ENCODE measurements around the gene KCNA10.

The KCNA10 gene

DNA sequence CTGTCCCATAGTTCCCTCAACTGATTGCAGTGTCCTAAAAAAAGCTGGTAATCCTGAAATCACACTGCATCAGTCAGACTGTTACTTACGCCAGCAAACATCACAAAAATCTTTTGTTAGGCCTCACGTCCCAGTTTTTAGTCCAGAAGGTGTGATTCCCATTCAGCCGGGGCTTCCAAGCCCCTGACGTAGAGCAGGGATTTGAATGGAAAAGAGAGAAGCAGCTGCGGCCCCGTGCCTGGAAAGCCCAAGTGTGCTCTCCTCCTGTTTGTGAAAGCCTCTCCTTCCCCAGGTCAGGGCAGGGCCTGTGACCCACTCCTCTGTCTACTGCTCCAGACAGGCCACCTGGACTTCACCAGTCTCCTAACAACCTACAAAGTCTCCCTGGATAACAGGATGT, 20.7 kb downstream of the KCNA10 start:
- no peak for DNase-seq (ENCODE audit: low spot score)

DNA sequence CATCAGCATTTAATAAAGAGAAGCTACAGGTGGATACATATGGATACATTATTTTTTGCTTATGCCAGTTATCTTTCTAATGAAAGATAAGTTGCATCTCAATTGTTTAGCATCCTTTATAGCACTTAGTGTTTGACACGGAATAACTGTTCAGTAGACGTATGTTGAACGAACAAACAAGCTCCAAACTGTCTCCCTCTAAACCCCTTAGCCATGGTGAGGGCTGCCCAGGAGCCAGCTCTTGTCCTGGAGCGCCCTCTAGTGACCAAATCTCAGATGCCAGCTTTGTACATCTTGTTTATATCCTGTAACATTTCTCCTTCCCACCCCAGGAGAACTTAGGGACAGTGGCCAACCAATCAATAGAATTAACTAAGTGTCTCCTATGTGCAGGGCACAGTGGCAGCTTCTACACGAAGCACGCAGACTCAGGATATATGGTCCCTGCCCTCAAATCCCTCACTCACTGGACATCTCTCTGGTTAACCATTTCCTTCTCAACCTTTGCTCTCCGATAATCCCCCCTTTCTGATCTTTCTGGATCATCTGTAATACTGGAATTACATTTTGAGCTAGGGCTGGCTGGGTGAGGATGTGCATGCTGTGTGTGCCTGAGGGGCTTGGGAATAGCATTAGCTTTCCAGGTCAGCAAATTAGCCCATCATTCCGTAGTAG, 22.9 kb downstream of the KCNA10 start:
- DNase-seq (ENCODE audit: low spot score) = peak; percentile 69

DNA sequence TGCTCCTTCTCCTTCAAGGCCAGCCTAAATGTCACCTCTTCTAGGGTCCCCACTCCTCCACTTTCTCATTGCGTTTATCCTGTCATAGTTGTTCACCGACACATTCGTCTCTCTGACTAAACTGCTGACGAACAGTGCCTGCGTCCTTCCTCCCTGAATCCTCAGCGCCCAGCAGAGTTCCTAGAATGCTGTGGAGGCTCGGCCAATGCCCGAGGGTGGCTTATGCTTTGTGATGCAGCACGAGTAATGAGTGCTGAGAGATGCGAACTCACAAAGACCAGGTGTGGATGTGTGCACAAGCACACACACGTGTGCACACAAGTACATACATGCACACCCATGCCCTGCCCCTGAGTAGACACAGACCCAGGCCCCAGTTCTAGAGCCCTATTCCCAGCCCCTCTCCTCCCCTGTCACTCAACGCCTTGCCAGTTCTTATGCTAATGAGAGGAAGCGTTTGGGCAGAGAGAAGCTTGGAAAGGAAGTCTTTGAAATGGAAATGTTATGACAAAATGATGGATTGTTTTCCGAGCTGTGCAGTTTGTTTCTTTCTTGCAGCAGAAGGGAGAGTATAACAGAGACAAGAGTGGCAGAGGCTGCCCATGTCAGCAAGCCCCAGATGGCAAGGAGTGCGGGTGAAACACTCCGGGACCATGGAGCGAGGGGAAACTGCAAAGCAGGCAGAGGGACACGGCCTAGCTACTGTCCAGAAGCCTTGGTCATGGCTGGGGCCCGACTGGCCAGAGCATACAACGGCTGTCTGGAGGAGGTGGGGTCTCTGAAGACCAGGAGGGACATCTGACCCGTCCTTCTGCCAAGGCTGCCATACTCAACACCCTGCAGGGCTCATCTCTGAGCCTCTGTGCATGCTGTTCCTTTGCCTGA, 24.2 kb downstream of the KCNA10 start:
- DNase-seq (ENCODE audit: low spot score) = no peak

DNA sequence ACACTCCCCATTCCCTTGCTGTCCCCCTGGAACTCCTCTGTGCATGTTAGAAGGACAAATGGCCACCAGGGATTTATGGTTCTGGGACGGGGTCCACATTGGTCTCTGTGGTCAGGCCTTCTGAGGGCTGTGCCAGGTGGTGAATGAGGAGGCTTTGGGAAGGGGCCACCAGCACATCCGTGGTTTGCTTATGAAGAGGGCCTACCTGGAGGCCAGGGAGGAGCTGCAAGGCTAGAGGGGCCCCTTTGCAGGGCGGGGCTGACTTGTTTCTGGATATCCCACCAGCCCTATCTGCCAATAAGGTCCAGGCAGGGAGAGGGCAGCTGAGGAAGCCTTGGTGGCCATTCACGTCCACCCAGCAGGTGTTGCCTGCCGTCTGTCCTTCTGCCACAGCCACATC, 24.9 kb downstream of the KCNA10 start:
- DNase-seq (ENCODE audit: low spot score) = no peak

DNA sequence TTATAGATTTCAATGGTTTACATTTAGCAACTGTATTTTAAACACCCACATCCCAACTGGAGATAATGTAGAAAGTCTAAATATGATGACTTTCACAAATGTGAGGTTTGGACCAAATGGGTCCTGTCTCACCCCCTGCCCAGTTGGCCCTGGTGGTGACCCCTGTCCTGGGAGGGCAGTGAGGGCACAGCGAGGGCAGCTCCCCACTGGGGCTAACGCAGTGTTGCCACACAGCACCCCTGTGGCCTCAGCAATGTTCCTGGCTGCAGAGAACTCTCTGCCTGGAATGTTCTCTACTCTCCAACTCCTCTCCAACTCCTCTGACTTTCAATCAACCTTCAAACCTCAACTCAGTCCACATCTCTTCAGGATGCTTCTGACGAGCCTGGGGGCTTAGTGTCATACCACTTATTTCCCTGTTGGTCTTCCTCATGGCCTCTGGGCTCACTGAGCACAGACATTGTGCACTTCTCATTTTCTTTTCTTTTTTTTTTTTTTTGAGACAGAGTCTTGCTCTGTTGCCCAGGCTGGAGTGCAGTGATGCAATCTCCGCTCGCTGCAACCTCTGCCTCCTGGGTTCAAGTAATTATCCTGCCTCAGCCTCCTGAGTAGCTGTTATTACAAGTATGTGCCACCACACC, 25.8 kb downstream of the KCNA10 start:
- DNase-seq (ENCODE audit: low spot score) = no peak

DNA sequence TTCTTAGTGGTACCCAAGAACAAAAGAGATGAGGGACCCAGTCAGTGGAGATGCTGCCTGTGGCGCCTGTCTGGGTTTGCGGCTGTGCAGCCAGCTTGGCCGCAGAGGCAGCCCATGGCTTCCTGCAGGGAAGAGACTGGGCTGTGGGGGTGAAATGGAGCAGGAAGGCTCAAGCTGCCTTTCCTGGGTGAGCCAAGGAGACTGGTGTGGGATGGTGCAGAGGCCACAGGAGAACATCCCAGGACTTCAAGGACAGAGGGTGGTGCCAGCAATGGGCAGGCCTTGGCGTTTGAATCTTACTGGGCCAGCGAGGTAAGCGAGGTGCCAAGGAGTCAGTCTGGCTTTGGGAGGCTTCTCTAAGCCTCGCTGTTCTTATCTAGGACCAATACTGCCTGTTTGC, 26.4 kb downstream of the KCNA10 start:
- DNase-seq (ENCODE audit: low spot score) = no peak

DNA sequence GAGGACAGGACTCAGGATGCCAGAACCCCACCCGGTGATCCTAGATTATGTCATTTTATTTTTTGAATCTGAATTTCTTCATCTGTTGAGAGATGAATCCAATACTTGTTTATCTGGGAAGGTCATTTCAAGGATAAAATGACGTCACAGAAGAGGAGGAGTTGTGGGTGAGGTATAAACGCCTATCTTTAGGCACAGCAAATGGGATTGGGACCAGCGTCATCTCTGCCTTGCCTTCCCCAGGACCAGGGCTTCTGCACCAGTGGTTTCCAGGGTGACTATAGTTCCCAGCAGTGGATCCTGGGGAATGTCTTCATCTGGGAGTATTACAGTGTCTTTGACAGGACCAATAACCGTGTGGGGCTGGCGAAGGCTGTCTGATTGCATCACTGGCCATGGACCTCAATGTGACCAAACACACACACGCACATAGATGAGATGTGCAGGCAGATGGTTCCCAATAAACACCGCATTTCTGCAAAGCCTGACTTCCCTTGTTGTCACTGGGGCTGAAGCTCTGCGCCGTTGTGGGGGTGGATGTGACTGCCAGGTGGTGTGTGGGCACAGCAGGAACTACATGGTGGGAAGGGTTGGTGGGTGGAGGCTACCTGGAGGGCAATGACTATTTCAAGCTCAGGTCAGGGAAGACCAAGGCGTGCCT, 28.1 kb downstream of the KCNA10 start:
- DNase-seq (ENCODE audit: low spot score) = no peak

DNA sequence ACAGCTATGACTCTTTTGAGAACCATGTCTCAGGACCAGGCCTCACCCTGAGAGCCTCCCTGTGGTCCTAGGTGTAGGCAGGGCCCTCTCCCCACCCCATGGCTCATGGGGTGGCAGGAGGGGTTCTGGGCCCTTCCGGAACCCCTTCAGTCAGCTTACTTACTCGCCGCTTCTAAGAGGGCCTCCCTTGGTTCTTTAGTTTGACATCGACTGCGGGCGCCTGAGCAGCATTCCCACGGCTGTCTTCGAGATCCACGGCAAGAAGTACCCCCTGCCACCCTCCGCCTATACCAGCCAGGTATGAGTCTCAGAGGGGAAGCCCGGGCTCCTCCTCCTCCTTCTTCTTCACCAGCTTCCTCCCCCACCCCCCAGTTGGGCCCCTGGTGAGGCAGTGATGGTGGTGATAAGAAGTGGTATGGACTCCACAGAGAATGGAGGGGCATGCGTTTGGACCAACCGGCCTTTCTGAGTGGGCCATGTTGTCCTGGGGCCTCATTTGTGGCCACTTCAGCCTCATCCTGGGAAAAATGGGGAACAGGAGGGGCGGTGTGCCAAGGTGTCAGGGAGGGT, 28.9 kb downstream of the KCNA10 start:
- DNase-seq (ENCODE audit: low spot score) = no peak

DNA sequence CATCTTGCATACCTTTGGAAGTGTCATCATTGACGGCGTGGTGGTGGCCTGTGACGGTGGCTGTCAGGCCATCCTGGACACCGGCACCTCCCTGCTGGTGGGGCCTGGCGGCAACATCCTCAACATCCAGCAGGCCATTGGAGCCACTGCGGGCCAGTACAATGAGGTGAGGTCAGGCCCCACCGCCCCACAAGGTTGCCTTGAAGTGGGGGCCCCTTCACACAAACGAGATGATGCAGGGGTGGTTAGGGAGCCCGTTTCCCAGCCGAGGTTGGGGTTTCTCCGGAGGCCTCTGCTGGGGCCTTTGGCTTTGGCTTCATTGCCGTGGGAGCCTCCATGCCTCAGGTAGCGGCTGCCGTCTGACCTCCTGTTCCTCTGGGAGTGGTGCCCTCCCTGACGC, 29.6 kb downstream of the KCNA10 start:
- no peak for DNase-seq (ENCODE audit: low spot score)

GRCh38 chr1:110488867-110489266, 30.1 kb downstream of the KCNA10 start:
- DNase-seq (ENCODE audit: low spot score) = no peak

- DNase-seq (ENCODE audit: low spot score) = no peak
Measured at GRCh38 chr1:110488161-110488560, 30.8 kb downstream of the KCNA10 start.

- DNase-seq (ENCODE audit: low spot score) = no peak
Measured at GRCh38 chr1:110487726-110488125, 31.2 kb downstream of the KCNA10 start.

DNA sequence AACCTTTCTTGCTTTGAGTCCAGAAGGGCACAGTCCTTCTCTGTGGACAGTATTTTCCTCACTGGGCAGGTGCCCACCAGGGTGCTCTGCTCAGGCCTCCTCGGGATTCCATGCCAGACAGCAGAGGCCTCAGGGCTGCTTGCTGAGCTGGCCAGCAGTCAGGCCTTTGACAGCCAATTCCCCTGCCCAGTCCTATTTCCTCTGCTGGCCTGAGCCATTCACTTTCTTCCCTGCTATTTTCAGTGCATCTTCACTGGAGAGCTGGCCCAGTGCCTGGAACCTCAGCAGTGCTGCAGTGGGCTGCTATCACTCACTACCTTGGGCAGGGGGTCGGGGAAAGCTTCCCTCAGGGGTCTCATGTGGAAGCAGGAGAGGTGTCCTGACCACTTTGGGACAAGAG, 33.2 kb downstream of the KCNA10 start:
- no peak for DNase-seq (ENCODE audit: low spot score)

- no peak for DNase-seq (ENCODE audit: low spot score)
Measured at GRCh38 chr1:110484801-110485200, 34.2 kb downstream of the KCNA10 start.

- no peak for DNase-seq (ENCODE audit: low spot score)
Measured at GRCh38 chr1:110483308-110483685, 35.7 kb downstream of the KCNA10 start.

GRCh38 chr1:110482662-110483307, 36.2 kb downstream of the KCNA10 start:
- no peak for DNase-seq (ENCODE audit: low spot score)

- DNase-seq (ENCODE audit: low spot score) = no peak
Measured at GRCh38 chr1:110481968-110482623, 36.9 kb downstream of the KCNA10 start.

GRCh38 chr1:110480356-110481096, 38.4 kb downstream of the KCNA10 start:
- DNase-seq (ENCODE audit: low spot score) = no peak

- DNase-seq (ENCODE audit: low spot score) = no peak
Measured at GRCh38 chr1:110478886-110479285, 40.1 kb downstream of the KCNA10 start.

- DNase-seq (ENCODE audit: low spot score) = no peak
Measured at GRCh38 chr1:110477967-110478640, 40.9 kb downstream of the KCNA10 start.

All from putamen (tissue), 1 donor.